ENCODE measurements around the gene P3R3URF. TPM values are rescaled to one million over a fixed set of nuclear protein-coding genes. Genes with fewer than 3 reads are reported as not detected.

Gene P3R3URF
- total RNA-seq, 4 donors from 2014 or later: not detected

- WGBS, 2 donors (ENCODE audit: low coverage in 1 of 2): 77 to 100% methylated on average over 1 to 6 of the region's 8 CpGs
- Histone ChIP-seq H3K27me3 (peaks cover 13% of the 10 kb centered on the region), H3K27ac (peak overlapping the region in 1 of 4 donors; percentile 6), H3K36me3 (no peaks in the 10 kb centered on the region), H3K4me3 (no peak overlapping the region), H3K9me3 (no peaks in the 10 kb centered on the region), H3K4me1 (peaks cover 15 to 33% (median 22%) of the 10 kb centered on the region in 4 donors)
- no peak for DNase-seq
- TF ChIP-seq CTCF (IDR thresholded peaks at IDR 0.05): no peak
- no peak for TF ChIP-seq POLR2AphosphoS5 (IDR thresholded peaks at IDR 0.05)
- no peak for TF ChIP-seq EP300 (IDR thresholded peaks at IDR 0.05; ENCODE audit: low read depth)
- TF ChIP-seq POLR2A (IDR thresholded peaks at IDR 0.05): no peak
- intact Hi-C loops (cut with DNase I; ENCODE audit: low total_unique reads): no loop called here
- in situ Hi-C loops (cut with MboI; ENCODE audit: low pct_ligation_motif_present in 1 of 4, low pct_unique_long_range_greater_than_20kb in 1 of 4, low sequenced_read_pairs in 3 of 4): no loop called here
These were observed 4.9 kb downstream of the P3R3URF start for GRCh38 chr1:46171351-46171750.

GRCh38 chr1:46169811-46170454 is 6.4 kb downstream of the P3R3URF start:
- Histone ChIP-seq H3K9me3 (no peaks in the 10 kb centered on the region), H3K27me3 (peaks cover 14% of the 10 kb centered on the region), H3K36me3 (no peaks in the 10 kb centered on the region), H3K4me3 (no peak overlapping the region), H3K27ac (no peak overlapping the region), H3K4me1 (peaks cover 15 to 35% (median 22%) of the 10 kb centered on the region in 4 donors)
- in situ Hi-C loops (cut with MboI; ENCODE audit: low pct_ligation_motif_present in 1 of 4, low pct_unique_long_range_greater_than_20kb in 1 of 4, low sequenced_read_pairs in 3 of 4) (no loop called here), intact Hi-C loops (cut with DNase I; ENCODE audit: low total_unique reads) (no loop called here)
- TF ChIP-seq EP300 (IDR thresholded peaks at IDR 0.05; ENCODE audit: low read depth) (no peak), CTCF (IDR thresholded peaks at IDR 0.05) (no peak), POLR2AphosphoS5 (IDR thresholded peaks at IDR 0.05) (no peak), POLR2A (IDR thresholded peaks at IDR 0.05) (no peak)
- 91% methylated on average over 3 of the region's 3 CpGs; no CpG with 5 or more reads in 1 of the 2 donors for WGBS, 2 donors (ENCODE audit: low coverage in 1 of 2)
- DNase-seq: no peak

GRCh38 chr1:46168477-46168876 is 7.8 kb downstream of the P3R3URF start:
- no peak for TF ChIP-seq CTCF (IDR thresholded peaks at IDR 0.05)
- no peak for TF ChIP-seq EP300 (IDR thresholded peaks at IDR 0.05; ENCODE audit: low read depth)
- TF ChIP-seq POLR2A (IDR thresholded peaks at IDR 0.05): no peak
- TF ChIP-seq POLR2AphosphoS5 (IDR thresholded peaks at IDR 0.05): no peak
- no peaks in the 10 kb centered on the region for H3K9me3 ChIP-seq
- peaks cover 11 to 25% (median 14%) of the 10 kb centered on the region in 4 donors for H3K4me1 ChIP-seq
- H3K27me3 ChIP-seq: peaks cover 14% of the 10 kb centered on the region
- H3K27ac ChIP-seq: no peak overlapping the region
- no peak for DNase-seq
- no peaks in the 10 kb centered on the region for H3K36me3 ChIP-seq
- H3K4me3 ChIP-seq: no peak overlapping the region
- intact Hi-C loops (cut with DNase I; ENCODE audit: low total_unique reads) (no loop called here), in situ Hi-C loops (cut with MboI; ENCODE audit: low pct_ligation_motif_present in 1 of 4, low pct_unique_long_range_greater_than_20kb in 1 of 4, low sequenced_read_pairs in 3 of 4) (no loop called here)
- WGBS, 2 donors (ENCODE audit: low coverage in 1 of 2): 82% methylated on average over 1 of the region's 1 CpG; no CpG with 5 or more reads in 1 of the 2 donors

GRCh38 chr1:46166521-46167462 is 9.5 kb downstream of the P3R3URF start:
- TF ChIP-seq POLR2AphosphoS5 (IDR thresholded peaks at IDR 0.05) (peak in 1 of 3 donors; percentile 13), CTCF (IDR thresholded peaks at IDR 0.05) (no peak)
- Histone ChIP-seq H3K27me3 (peaks cover 14% of the 10 kb centered on the region), H3K4me3 (peak overlapping the region; percentile 33 to 59 (median 36)), H3K36me3 (no peaks in the 10 kb centered on the region), H3K27ac (peak overlapping the region; percentile 2 to 50 (median 45)), H3K9me3 (no peaks in the 10 kb centered on the region), H3K4me1 (peaks cover 7 to 22% (median 10%) of the 10 kb centered on the region in 4 donors)
- in situ Hi-C loops (cut with MboI; ENCODE audit: low pct_ligation_motif_present in 1 of 4, low pct_unique_long_range_greater_than_20kb in 1 of 4, low sequenced_read_pairs in 3 of 4) (no loop called here), intact Hi-C loops (cut with DNase I; ENCODE audit: low total_unique reads) (no loop called here)
- no peak for DNase-seq
- WGBS, 2 donors (ENCODE audit: low coverage in 1 of 2): 18% methylated on average over 45 of the region's 47 CpGs; no CpG with 5 or more reads in 1 of the 2 donors

Measured in transverse colon (tissue), 4 donors.